Upper lobe of left lung (tissue), 6 donors: ENCODE data around the gene WIPF2. TPM values are rescaled to one million over a fixed set of nuclear protein-coding genes. Genes with fewer than 3 reads are reported as not detected.

Experiments used
- ATAC-seq, 2 donors: fragments of 200-7000 bp; cut with Tn5 transposase; one replicate each; pipeline ENCODE4 v1.9.1; 2022; ENCODE audit warnings: mild to moderate bottlenecking in 2 of 2, moderate library complexity in 2 of 2; ENCODE audit not compliant: low FRiP score in 2 of 2
- DNase-seq, 2 donors: peaks; one replicate each; pipeline ENCODE4 v3.0.0-alpha.2; 2019 to 2020
- H3K27ac ChIP-seq, 4 donors: fragments of 200-600 bp; sonication (generic); one replicate each; pipeline ENCODE4 v1.5.1; 2016 to 2019
- H3K27me3 ChIP-seq, 4 donors: fragments of 200-600 bp; sonication (generic); one replicate each; pipeline ENCODE4 v1.5.1; 2017 to 2019
- H3K36me3 ChIP-seq, 4 donors: fragments of 200-600 bp; sonication (generic); one replicate each; pipeline ENCODE4 v1.5.1; 2016 to 2019
- H3K4me1 ChIP-seq, 4 donors: fragments of 200-600 bp; sonication (generic); one replicate each; pipeline ENCODE4 v1.5.1; 2018 to 2019
- H3K4me3 ChIP-seq, 4 donors: fragments of 200-600 bp; sonication (generic); one replicate each; pipeline ENCODE4 v1.5.1; 2017 to 2019; ENCODE audit warnings: mild to moderate bottlenecking in 2 of 4, moderate library complexity in 1 of 4
- H3K9me3 ChIP-seq, 4 donors: fragments of 200-600 bp; sonication (generic); one replicate each; pipeline ENCODE4 v1.5.1; 2018 to 2019
- CTCF ChIP-seq, 6 experiments: fragments of 450-650 bp in 4 of 6; fragments of 200-600 bp in 2 of 6; sonication (generic) in 2 of 6; IDR thresholded peaks; one replicate each; pipeline ENCODE4 v1.5.1; 2016 to 2019; ENCODE audit warnings: antibody characterized with exemption in 6 of 6
- EP300 ChIP-seq, 4 donors: sonication (generic); formaldehyde crosslinking; IDR thresholded peaks; one replicate each; pipeline ENCODE4 v1.5.1; 2017; ENCODE audit warnings: antibody characterized with exemption in 4 of 4, control low read depth in 2 of 4
- POLR2A ChIP-seq, 4 donors: fragments of 450-650 bp; IDR thresholded peaks; one replicate each; pipeline ENCODE4 v1.5.1; 2016 to 2017; ENCODE audit warnings: antibody characterized with exemption in 4 of 4, mild to moderate bottlenecking in 2 of 4
- POLR2AphosphoS5 ChIP-seq, 2 donors: sonication (generic); formaldehyde crosslinking; IDR thresholded peaks; one replicate each; pipeline ENCODE4 v1.5.1; 2017; ENCODE audit warnings: antibody characterized with exemption in 2 of 2
- WGBS, 2 donors: methylation state at CpG; one replicate each; pipeline ENCODE4 v1.1.5; 2017 to 2018; 5-methylcytosine and 5-hydroxymethylcytosine counted together
- total RNA-seq, 6 donors: library from RNA; depleted of rRNA in 4 of 6; stranded (reverse); fragments of >200 nt in 4 of 6; gene quantifications; one replicate each; pipeline versions ENCODE4 v1.1.0 to v1.2.1, GENCODE V29; 2016 to 2021
- donor health status: DM: no; HTN: no; CAD: no; lungs with moderate emphysema.
- donor health status: DM: no; HTN: yes; CAD: no; lungs with severe emphysema.

WIPF2 gene
- total RNA-seq, 6 donors from 2014 or later = 19.9 to 39.8 (median 26.2) TPM

GRCh38 chr17:40321524-40321929 lies 102.4 kb downstream of the WIPF2 start:
- Histone ChIP-seq H3K4me1 (peaks cover 91 to 96% (median 92%) of the 10 kb centered on the region in 4 donors), H3K27me3 (no peaks in the 10 kb centered on the region), H3K4me3 (peak overlapping the region; percentile 29 to 92 (median 82)), H3K27ac (peak overlapping the region; percentile 93 to 96 (median 96)), H3K9me3 (no peaks in the 10 kb centered on the region), H3K36me3 (no peaks in the 10 kb centered on the region)
- DNase-seq (no peak), ATAC-seq (no peak)
- 47 to 67% methylated on average over 2 to 4 of the region's 4 CpGs for WGBS, 2 donors
- TF ChIP-seq POLR2AphosphoS5 (IDR thresholded peaks at IDR 0.05) (no peak), EP300 (IDR thresholded peaks at IDR 0.05) (no peak), POLR2A (IDR thresholded peaks at IDR 0.05) (no peak), CTCF (IDR thresholded peaks at IDR 0.05) (no peak)

- peaks cover 91 to 96% (median 92%) of the 10 kb centered on the region in 4 donors for H3K4me1 ChIP-seq
- no peaks in the 10 kb centered on the region for H3K36me3 ChIP-seq
- DNase-seq = peak in 1 of 2 donors; percentile 57
- H3K9me3 ChIP-seq = no peaks in the 10 kb centered on the region
- ATAC-seq = no peak
- H3K4me3 ChIP-seq = peak overlapping the region; percentile 29 to 92 (median 82)
- H3K27ac ChIP-seq = peak overlapping the region; percentile 93 to 96 (median 96)
- no peaks in the 10 kb centered on the region for H3K27me3 ChIP-seq
- 0 to 6% methylated on average over 2 to 4 of the region's 4 CpGs for WGBS, 2 donors
- TF ChIP-seq EP300 (IDR thresholded peaks at IDR 0.05) = no peak
- no peak for TF ChIP-seq POLR2AphosphoS5 (IDR thresholded peaks at IDR 0.05)
- no peak for TF ChIP-seq CTCF (IDR thresholded peaks at IDR 0.05)
- no peak for TF ChIP-seq POLR2A (IDR thresholded peaks at IDR 0.05)
Measured at GRCh38 chr17:40321961-40322357, 102.9 kb downstream of the WIPF2 start.

- WGBS, 2 donors = 5 to 6% methylated on average over 13 to 19 of the region's 19 CpGs
- Histone ChIP-seq H3K27me3 (no peaks in the 10 kb centered on the region), H3K4me1 (peaks cover 91 to 96% (median 92%) of the 10 kb centered on the region in 4 donors), H3K27ac (peak overlapping the region; percentile 93 to 96 (median 96)), H3K4me3 (peak overlapping the region; percentile 29 to 92 (median 82)), H3K36me3 (no peaks in the 10 kb centered on the region), H3K9me3 (no peaks in the 10 kb centered on the region)
- TF ChIP-seq CTCF (IDR thresholded peaks at IDR 0.05) (peak in 1 of 6 experiments; percentile 7), POLR2A (IDR thresholded peaks at IDR 0.05) (peak in 2 of 4 donors; percentile 74), POLR2AphosphoS5 (IDR thresholded peaks at IDR 0.05) (peak; percentile 48 to 86), EP300 (IDR thresholded peaks at IDR 0.05) (peak; percentile 51 to 96 (median 67))
- DNase-seq = peak; percentile 73 to 89
- ATAC-seq = peak; percentile 46 to 74
Measured at GRCh38 chr17:40322358-40323315, 103.5 kb downstream of the WIPF2 start.

- Histone ChIP-seq H3K27ac (peak overlapping the region; percentile 93 to 96 (median 96)), H3K36me3 (no peaks in the 10 kb centered on the region), H3K27me3 (no peaks in the 10 kb centered on the region), H3K4me1 (peaks cover 99 to 100% (median 100%) of the 10 kb centered on the region in 4 donors), H3K4me3 (peak overlapping the region in 3 of 4 donors; percentile 82 to 92 (median 83)), H3K9me3 (no peaks in the 10 kb centered on the region)
- WGBS, 2 donors = 24 to 30% methylated on average over 9 of the region's 10 CpGs
- ATAC-seq (peak; percentile 16 to 22), DNase-seq (peak in 1 of 2 donors; percentile 76)
- TF ChIP-seq POLR2A (IDR thresholded peaks at IDR 0.05) (peak in 1 of 4 donors; percentile 15), CTCF (IDR thresholded peaks at IDR 0.05) (no peak), POLR2AphosphoS5 (IDR thresholded peaks at IDR 0.05) (peak; percentile 69 to 79), EP300 (IDR thresholded peaks at IDR 0.05) (peak in 2 of 4 donors; percentile 31 to 56)
Measured at GRCh38 chr17:40323391-40324381, 104.6 kb downstream of the WIPF2 start.
